NCI-H146 (cell line): ENCODE measurements around the gene TTC39B.
"Not testable (repeated sequence)": the region's sequence is repeated elsewhere in the genome, so short reads cannot be mapped to it uniquely, and the experiment has no call there.

Source experiments
- DNase-seq: peaks from one replicate; lab custom pipeline; 2025; lab: John Stamatoyannopoulos, UW

TTC39B gene

GRCh38 chr9:15306757-15307522 is at the start of gene TTC39B:
TSS of gene TTC39B (minus strand) at chr9:15307216. CDS start at chr9:15307125, 91 bp downstream.
- DNase-seq = peak; percentile 98

DNA sequence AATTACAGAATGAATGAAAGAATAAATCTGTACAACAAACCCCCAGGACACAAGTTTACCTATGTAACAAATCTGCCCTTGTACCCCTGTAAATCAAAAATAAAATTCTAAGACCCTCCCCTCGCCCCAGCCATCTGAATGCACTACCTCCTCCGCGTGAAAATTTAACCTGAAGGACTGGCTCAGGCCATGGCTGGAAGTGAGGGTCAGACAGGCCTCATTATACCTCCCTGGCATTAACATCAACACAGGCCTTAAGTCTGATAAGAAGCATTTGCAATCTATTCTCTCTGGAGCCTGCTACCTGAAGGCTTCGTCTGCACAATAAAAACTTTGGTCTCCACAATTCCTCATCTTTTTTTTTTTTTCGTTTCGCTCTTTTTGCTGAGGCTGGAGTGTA is 48.7 kb upstream of the TTC39B start:
- DNase-seq = no peak

- DNase-seq = no peak
Observed at GRCh38 chr9:15354713-15355112, 47.7 kb upstream of the TTC39B start.

GRCh38 chr9:15353892-15354291 is 46.9 kb upstream of the TTC39B start:
- DNase-seq = no peak

GRCh38 chr9:15352306-15352705 is 45.3 kb upstream of the TTC39B start:
- no peak for DNase-seq

DNA sequence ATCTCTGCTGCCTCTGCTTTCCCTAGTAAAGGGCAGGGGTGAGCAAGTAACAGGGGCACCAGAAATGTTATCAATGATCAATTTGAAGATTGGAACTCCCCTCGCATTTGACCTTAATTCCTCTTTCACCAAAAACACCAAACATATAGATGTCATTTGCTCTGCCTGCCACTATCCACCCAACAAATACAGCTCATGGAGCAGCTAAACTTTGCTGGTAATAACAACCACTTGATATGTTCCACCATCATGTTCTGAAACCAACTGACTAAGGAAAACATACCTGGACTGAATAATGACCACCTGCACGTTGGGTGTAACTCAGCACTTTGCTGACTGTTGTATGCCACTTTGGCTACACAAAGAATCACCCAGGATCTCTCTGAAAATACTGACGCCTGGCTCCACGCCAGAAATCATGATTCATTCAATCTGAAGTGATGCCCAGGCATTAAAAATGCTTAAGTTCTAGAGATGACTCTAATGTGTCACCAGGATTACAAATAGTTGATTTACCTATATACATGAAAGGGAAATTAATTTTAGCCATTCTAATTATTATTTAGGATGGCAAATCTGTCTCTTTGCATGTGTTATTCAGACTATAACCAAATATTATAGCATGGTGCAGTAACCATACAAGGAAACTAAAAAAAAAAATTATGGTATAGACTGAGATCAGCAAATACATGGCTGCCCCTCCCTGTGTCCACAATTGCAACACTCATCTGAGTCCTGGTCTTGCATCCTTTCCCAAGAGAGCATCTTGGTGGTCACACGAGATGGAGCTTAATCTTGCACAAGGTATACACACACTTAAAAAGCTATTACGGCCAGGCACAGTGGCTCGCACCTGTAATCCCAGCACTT is 43.1 kb upstream of the TTC39B start:
- peak; percentile 37 for DNase-seq

DNA sequence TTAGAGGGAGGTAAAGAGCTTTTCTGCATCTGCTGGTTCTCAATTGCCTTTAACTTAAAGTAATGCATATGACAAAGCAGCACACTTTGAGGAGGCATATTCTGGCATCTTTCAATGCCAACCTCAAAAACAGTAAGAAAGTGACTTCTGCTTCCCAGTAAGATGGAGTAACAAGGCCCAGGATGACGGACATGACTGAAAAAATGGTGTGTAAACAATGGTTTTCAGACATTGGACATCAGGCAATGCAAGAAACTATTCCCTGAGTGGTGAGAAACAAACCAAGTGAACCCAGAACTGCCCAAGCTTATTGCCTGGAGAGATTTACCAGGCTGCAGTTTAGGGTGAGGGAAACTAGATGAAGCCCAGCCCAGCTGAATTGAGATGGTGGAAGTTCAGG is 39.8 kb upstream of the TTC39B start:
- no peak for DNase-seq

GRCh38 chr9:15344191-15344590 is 37.2 kb upstream of the TTC39B start:
- no peak for DNase-seq

- no peak for DNase-seq
Observed at GRCh38 chr9:15333376-15333881, 26.4 kb upstream of the TTC39B start.

DNA sequence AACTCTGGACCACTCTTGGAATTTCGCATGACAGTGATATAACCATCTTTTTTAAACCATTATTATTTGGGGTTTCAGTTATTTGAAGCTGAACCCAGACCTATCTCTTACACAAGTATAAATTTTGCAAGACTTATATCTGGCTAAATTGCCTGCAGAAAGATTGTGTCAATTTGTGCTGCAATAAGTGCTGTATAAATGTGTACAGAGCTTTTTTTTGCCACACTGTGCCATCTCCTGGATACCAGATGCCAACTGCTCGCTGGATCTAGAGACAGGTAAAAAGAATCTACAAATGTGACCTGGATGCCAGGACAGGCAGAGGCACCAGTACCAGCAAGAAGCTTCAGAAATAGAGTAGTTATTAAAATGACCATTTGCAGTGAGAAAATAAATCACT is 25.9 kb upstream of the TTC39B start:
- no peak for DNase-seq

DNA sequence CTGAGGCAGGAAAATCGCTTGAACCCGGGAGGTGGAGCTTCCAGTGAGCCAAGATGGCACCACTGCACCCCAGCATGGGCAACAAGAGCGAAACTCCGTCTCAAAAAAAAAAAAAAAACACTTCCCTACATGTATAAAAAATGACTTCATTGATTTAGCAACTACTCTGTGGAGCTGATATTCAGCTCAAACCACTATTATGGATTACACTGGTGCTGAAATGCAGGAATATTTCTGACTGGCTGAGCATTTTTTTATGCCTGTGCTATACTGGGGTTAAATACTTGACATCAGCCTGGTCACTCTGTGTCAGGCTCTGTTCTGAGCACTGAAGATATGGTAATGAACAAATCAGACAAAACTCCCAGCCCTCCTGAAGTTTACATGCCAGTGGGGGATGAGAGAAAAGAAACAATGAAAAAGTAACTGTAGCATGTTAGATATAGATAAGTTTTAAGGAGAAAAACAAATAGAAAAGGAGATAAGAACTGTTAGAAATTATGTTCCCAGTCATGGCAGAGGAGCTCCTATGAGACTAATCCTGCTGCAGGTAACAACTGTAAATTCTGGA is 22.6 kb upstream of the TTC39B start:
- DNase-seq = no peak

DNA sequence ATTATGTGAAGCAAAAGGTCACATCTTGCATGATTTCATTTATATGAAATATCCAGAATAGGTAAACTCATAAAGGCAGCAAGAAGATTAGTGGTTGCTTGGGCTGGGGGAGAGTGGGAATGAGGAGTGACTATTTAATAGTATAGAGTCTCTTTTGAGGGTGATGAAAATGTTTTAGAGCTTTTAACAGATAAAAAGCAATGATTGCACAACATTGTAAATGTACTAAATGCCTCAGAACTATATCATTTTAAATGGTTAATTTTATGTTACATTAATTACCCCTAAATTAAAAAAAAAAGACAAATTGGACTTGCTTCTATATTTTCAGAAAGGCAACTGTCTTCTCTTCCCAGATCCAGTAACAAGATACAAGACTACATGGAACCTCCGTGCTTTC is 21.9 kb upstream of the TTC39B start:
- DNase-seq = no peak

- DNase-seq = not testable (repeated sequence)
Observed at GRCh38 chr9:15322695-15323094, 15.7 kb upstream of the TTC39B start.

GRCh38 chr9:15319661-15320060 is 12.6 kb upstream of the TTC39B start:
- not testable (repeated sequence) for DNase-seq

- no peak for DNase-seq
Observed at GRCh38 chr9:15317836-15318235, 10.8 kb upstream of the TTC39B start.

DNA sequence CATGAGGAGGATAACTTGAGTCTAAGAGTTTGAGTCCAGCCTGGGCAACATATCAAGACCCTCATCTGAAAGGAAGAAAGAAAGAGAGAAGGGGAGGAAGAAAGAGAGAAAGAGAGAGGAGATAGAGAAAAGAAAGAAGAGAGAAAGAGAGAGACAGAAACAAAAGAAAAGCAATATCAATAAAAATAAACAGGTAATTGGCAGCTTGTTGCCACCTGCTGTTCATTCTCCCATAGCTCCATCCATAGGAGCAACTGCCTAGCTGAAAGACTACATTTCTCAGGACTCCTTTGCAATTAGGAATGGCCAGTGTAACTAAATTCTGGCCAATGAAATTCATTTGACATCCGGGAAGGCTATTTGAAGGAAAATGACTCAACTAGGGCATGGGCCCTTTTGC is 4.6 kb upstream of the TTC39B start:
- DNase-seq = no peak

- no peak for DNase-seq
Observed at GRCh38 chr9:15310107-15310850, 3.3 kb upstream of the TTC39B start.

DNA sequence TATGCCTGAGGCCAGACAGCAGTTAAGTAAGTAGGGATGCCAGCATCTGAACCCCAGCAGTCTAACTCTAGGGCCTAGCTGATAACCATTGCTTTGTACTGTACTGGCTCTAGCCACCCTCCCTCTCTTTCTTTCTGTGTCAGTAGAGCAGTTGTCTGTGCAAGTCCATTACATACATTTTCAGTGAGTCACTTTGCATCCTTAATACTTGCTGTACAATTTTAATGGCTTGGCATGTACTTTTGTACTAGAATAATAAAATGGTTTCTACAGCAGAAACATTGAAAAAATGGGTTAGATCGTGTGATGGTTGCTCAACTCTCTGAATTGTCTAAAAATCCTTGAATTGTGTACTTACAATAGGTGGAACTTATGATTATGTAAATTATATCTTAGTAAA is 1.5 kb upstream of the TTC39B start:
- no peak for DNase-seq

DNA sequence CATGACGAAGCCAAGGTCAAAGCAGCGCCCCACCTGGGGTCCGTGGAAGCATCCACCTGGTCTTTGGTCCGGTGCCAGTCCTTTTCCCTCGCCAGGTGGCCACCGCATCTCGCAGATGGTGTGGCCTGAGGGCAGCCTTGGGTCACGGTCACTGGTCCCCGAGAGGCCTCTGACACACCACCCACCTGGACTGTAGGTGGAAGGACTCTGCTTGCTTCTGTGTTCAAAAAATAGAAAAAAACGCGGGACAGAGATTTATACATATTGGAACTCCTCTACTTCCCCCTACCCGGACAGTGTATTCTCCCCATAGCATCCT is 466 bp upstream of the TTC39B start:
- no peak for DNase-seq

- DNase-seq = peak; percentile 93
Observed at GRCh38 chr9:15306068-15306756, 804 bp downstream of the TTC39B start.

- no peak for DNase-seq
Observed at GRCh38 chr9:15305470-15305869, 1.5 kb downstream of the TTC39B start.

- no peak for DNase-seq
Observed at GRCh38 chr9:15304632-15305031, 2.4 kb downstream of the TTC39B start.
